HCT116 (cell line): ENCODE data around the gene OR10A2. TPM values are rescaled to one million over a fixed set of nuclear protein-coding genes. Genes with fewer than 3 reads are reported as not detected.

Experiments
- ATAC-seq: fragments of 200-7000 bp; cut with Tn5 transposase; 2 replicates; pipeline ENCODE4 v1.9.1; 2020; ENCODE audit warnings: mild to moderate bottlenecking, moderate library complexity
- BruUV-seq: library from RNA; stranded (reverse); fragments of 400-500 nt; replicated peaks from 2 replicates; lab custom pipeline; 2021; lab: Mats Ljungman, UMichigan
- CTCF ChIA-PET: fragments of 300-600 bp; sonication (Branson Sonifier 250); formaldehyde crosslinking; loops from one replicate; lab custom pipeline; 2021; ENCODE audit warnings: antibody characterized with exemption; lab: Charles Lee
- POLR2A ChIA-PET: fragments of 300-600, 350-600 bp; sonication (Branson Sonifier 250); formaldehyde crosslinking; loops from one replicate; lab custom pipeline; 2021; ENCODE audit warnings: antibody characterized with exemption; lab: Charles Lee
- RAD21 ChIA-PET, 2 experiments: fragments of 300-600 bp; sonication (Branson Sonifier 250); formaldehyde crosslinking; loops; one replicate each; lab custom pipeline; 2023; ENCODE audit warnings: low total read pairs in 2 of 2; ENCODE audit not compliant: uncharacterized antibody in 2 of 2, unreplicated experiment in 2 of 2, low non-redundant PET in 1 of 2; lab: Charles Lee
- DNase-seq: peaks from one replicate; pipeline ENCODE4 v3.0.0-alpha.2; 2010; ENCODE audit warnings: low read depth, low spot score
- H2AFZ ChIP-seq: fragments of 200-600 bp; shearing (Covaris generic), sonication (generic); 2 replicates; pipeline ENCODE4 v1.6.1; 2017; ENCODE audit warnings: low read depth, mixed run types, mixed read lengths, antibody characterized with exemption, low read length; ENCODE audit not compliant: poor library complexity, severe bottlenecking
- H3K27ac ChIP-seq: 2 replicates; pipeline ENCODE4 v1.5.1; 2012; ENCODE audit warnings: low read depth, low read length
- H3K27me3 ChIP-seq: fragments of 200-600 bp; sonication (generic); 2 replicates; pipeline ENCODE4 v1.6.1; 2016; ENCODE audit warnings: mixed run types, low read length, mixed read lengths; ENCODE audit not compliant: insufficient read depth
- H3K36me3 ChIP-seq, 2 experiments: fragments of 200-500 bp in 1 of 2; fragments of 200-600 bp in 1 of 2; sonication (Bioruptor generic) in 1 of 2; sonication (generic) in 1 of 2; 2 replicates each; pipeline versions ENCODE4 v1.5.1 to v1.6.1; 2014 to 2016; ENCODE audit warnings: low read length in 2 of 2, inconsistent platforms in 1 of 2, mixed read lengths in 1 of 2, mixed run types in 1 of 2; ENCODE audit not compliant: insufficient read depth in 2 of 2, control insufficient read depth in 1 of 2
- H3K4me1 ChIP-seq, 2 experiments: fragments of 200-600 bp in 1 of 2; sonication (generic) in 1 of 2; 2 replicates each; pipeline versions ENCODE4 v1.5.1 to v1.6.1; 2012 to 2017; ENCODE audit warnings: low read length in 2 of 2, inconsistent platforms in 1 of 2, mild to moderate bottlenecking in 1 of 2, mixed read lengths in 1 of 2, mixed run types in 1 of 2, moderate library complexity in 1 of 2; ENCODE audit not compliant: insufficient read depth in 2 of 2, control insufficient read depth in 1 of 2
- H3K4me2 ChIP-seq: fragments of 200-600 bp; sonication (generic); 2 replicates; pipeline ENCODE4 v1.6.1; 2017; ENCODE audit warnings: mixed run types, low read length, mixed read lengths
- H3K4me3 ChIP-seq, 2 experiments: fragments of 200-600 bp in 1 of 2; sonication (generic) in 1 of 2; replicated peaks in 1 of 2; 2 replicates each; pipeline ENCODE4 v1.5.1; 2011 to 2016; ENCODE audit warnings: low read length in 2 of 2, control low read depth in 1 of 2, low read depth in 1 of 2, mild to moderate bottlenecking in 1 of 2, mixed read lengths in 1 of 2, mixed run types in 1 of 2
- H3K79me2 ChIP-seq: fragments of 200-600 bp; sonication (generic); 2 replicates; pipeline ENCODE4 v1.6.1; 2017; ENCODE audit warnings: mild to moderate bottlenecking, mixed run types, low read length, moderate library complexity, mixed read lengths; ENCODE audit not compliant: insufficient read depth
- H3K9ac ChIP-seq: fragments of 200-600 bp; sonication (generic); 2 replicates; pipeline ENCODE4 v1.6.1; 2016; ENCODE audit warnings: low read length, mixed read lengths
- H3K9me2 ChIP-seq: fragments of 200-600 bp; sonication (generic), shearing (Covaris generic); 2 replicates; pipeline ENCODE4 v1.6.1; 2017; ENCODE audit warnings: mixed run types, mild to moderate bottlenecking, moderate library complexity; ENCODE audit not compliant: insufficient read depth
- H3K9me3 ChIP-seq, 2 experiments: fragments of 200-500 bp in 1 of 2; fragments of 200-600 bp in 1 of 2; sonication (Bioruptor generic) in 1 of 2; sonication (generic) in 1 of 2; 2 replicates each; pipeline ENCODE4 v1.6.1; 2014 to 2017; ENCODE audit warnings: low read length in 2 of 2, mixed read lengths in 2 of 2, inconsistent platforms in 1 of 2, low read depth in 1 of 2, mild to moderate bottlenecking in 1 of 2, mixed run types in 1 of 2, moderate library complexity in 1 of 2; ENCODE audit not compliant: control insufficient read depth in 1 of 2, insufficient read depth in 1 of 2
- H4K20me1 ChIP-seq: fragments of 200-600 bp; sonication (generic), shearing (Covaris generic); 2 replicates; pipeline ENCODE4 v1.6.1; 2017; ENCODE audit warnings: mixed run types, mild to moderate bottlenecking, moderate library complexity; ENCODE audit not compliant: insufficient read depth
- CBX3 ChIP-seq: IDR thresholded peaks from 2 replicates; pipeline ENCODE4 v1.6.1; 2012; ENCODE audit warnings: low read depth
- CEBPB ChIP-seq: IDR thresholded peaks from 2 replicates; pipeline ENCODE4 v1.6.1; 2012; ENCODE audit warnings: low read depth
- CTCF ChIP-seq, 3 experiments: fragments of 200-600 bp in 1 of 3; sonication (generic) in 1 of 3; IDR thresholded peaks in 2 of 3; conservative IDR thresholded peaks in 1 of 3; 2 replicates each; pipeline ENCODE4 v1.5.1; 2012 to 2017; ENCODE audit warnings: low read depth in 2 of 3, low read length in 2 of 3, antibody characterized with exemption in 1 of 3, borderline replicate concordance in 1 of 3, control low read depth in 1 of 3, mild to moderate bottlenecking in 1 of 3, mixed read lengths in 1 of 3, mixed run types in 1 of 3, moderate library complexity in 1 of 3; ENCODE audit not compliant: insufficient read depth in 1 of 3
- EZH2 ChIP-seq: fragments of 200-600 bp; sonication (generic); IDR thresholded peaks from 2 replicates; pipeline ENCODE4 v1.6.1; 2017; ENCODE audit warnings: antibody characterized with exemption, mixed run types
- FOSL1 ChIP-seq: IDR thresholded peaks from 2 replicates; pipeline ENCODE4 v1.6.1; 2012; ENCODE audit warnings: low read depth
- JUND ChIP-seq: IDR thresholded peaks from 2 replicates; pipeline ENCODE4 v1.6.1; 2012
- MAX ChIP-seq: IDR thresholded peaks from 2 replicates; pipeline ENCODE4 v1.6.1; 2012
- POLR2A ChIP-seq: IDR thresholded peaks from 2 replicates; pipeline ENCODE4 v1.7.0; 2011; ENCODE audit warnings: borderline replicate concordance; ENCODE audit not compliant: insufficient read depth, insufficient read length; ENCODE audit errors: extremely low read depth
- RAD21 ChIP-seq: IDR thresholded peaks from 2 replicates; pipeline ENCODE4 v1.6.1; 2012; ENCODE audit warnings: low read depth, mild to moderate bottlenecking
- SIN3A ChIP-seq: IDR thresholded peaks from 2 replicates; pipeline ENCODE4 v1.6.1; 2012; ENCODE audit warnings: low read depth
- SP1 ChIP-seq: IDR thresholded peaks from 2 replicates; pipeline ENCODE4 v1.6.1; 2012; ENCODE audit warnings: low read depth
- SRF ChIP-seq: IDR thresholded peaks from 2 replicates; pipeline ENCODE4 v1.6.1; 2012; ENCODE audit warnings: low read depth
- TCF7L2 ChIP-seq: IDR thresholded peaks from 2 replicates; pipeline ENCODE4 v1.7.0; 2011; ENCODE audit warnings: borderline replicate concordance, inconsistent platforms; ENCODE audit not compliant: insufficient read depth, insufficient read length; ENCODE audit errors: extremely low read depth
- intact Hi-C: fragments of 100-400 bp; cut with micrococcal nuclease; formaldehyde crosslinking; loops from 2 replicates; pipeline ENCODE4 v1.10.0; 2022
- total RNA-seq: library from RNA; stranded (reverse); gene quantifications from one replicate; pipeline ENCODE4 v1.2.1, GENCODE V29; 2021; ENCODE audit not compliant: unreplicated experiment

The OR10A2 gene
- total RNA-seq, 1 experiment from 2014 or later = not detected

GRCh38 chr11:6844356-6844755 lies 18.5 kb upstream of the OR10A2 start:
- no peak for ATAC-seq
- BruUV-seq = no TSS peak

GRCh38 chr11:6845383-6845782 lies 17.5 kb upstream of the OR10A2 start, which contains the start of gene OR10A5:
Gene OR10A5 (plus strand): TSS chr11:6845683. CDS start chr11:6845683, 0 bp downstream.
- H3K79me2 ChIP-seq = no peaks in the 10 kb centered on the region
- ChIA-PET CTCF (no interaction called here), RAD21 (no interaction called here), POLR2A (no interaction called here)
- ATAC-seq = no peak
- H2AFZ ChIP-seq = no peak within 1 kb of the TSS
- TF ChIP-seq FOSL1 (no peak), EZH2 (no peak), CTCF (IDR thresholded peaks at IDR 0.05 in 2 of 3, conservative IDR thresholded peaks at IDR 0.05 in 1 of 3; ENCODE audit: borderline replicate concordance in 1 of 3, insufficient read depth in 1 of 3, low read depth in 2 of 3, low read length in 2 of 3) (no peak), CEBPB (no peak), SIN3A (no peak), SP1 (no peak), TCF7L2 (no peak), CBX3 (no peak), RAD21 (no peak), SRF (no peak), JUND (no peak), MAX (no peak), POLR2A (no peak)
- H3K27me3 ChIP-seq = no peaks in the 10 kb centered on the region
- no peak within 1 kb of the TSS for H3K4me2 ChIP-seq
- no peaks in the 10 kb centered on the region; a peak in 1 of 4 replicates for H3K9me3 ChIP-seq
- H3K9ac ChIP-seq = no peak within 1 kb of the TSS
- no TSS peak for BruUV-seq
- no peaks in the 10 kb centered on the region for H3K9me2 ChIP-seq
- H4K20me1 ChIP-seq = no peaks in the 10 kb centered on the region
- H3K27ac ChIP-seq = no peak within 1 kb of the TSS
- no peaks in the 10 kb centered on the region for H3K36me3 ChIP-seq
- intact Hi-C loops = no loop called here
- H3K4me1 ChIP-seq = no peaks in the 10 kb centered on the region
- DNase-seq = no peak
- no peak within 1 kb of the TSS for H3K4me3 ChIP-seq

More at GRCh38 chr11:6844356-6844755, 18.5 kb upstream of the OR10A2 start:
- no peak overlapping the region for H3K4me2 ChIP-seq
- no peaks in the 10 kb centered on the region for H3K9me2 ChIP-seq
- H3K4me1 ChIP-seq = no peaks in the 10 kb centered on the region
- ChIA-PET POLR2A (no interaction called here), CTCF (no interaction called here), RAD21 (no interaction called here)
- no peak overlapping the region for H2AFZ ChIP-seq
- H3K27me3 ChIP-seq = no peaks in the 10 kb centered on the region
- no peak overlapping the region for H3K27ac ChIP-seq
- H3K36me3 ChIP-seq = no peaks in the 10 kb centered on the region
- H3K9ac ChIP-seq = no peak overlapping the region
- intact Hi-C loops = no loop called here
- TF ChIP-seq POLR2A = no peak
- no peaks in the 10 kb centered on the region for H3K79me2 ChIP-seq
- no peaks in the 10 kb centered on the region for H4K20me1 ChIP-seq
- H3K9me3 ChIP-seq = no peaks in the 10 kb centered on the region; a peak in 1 of 4 replicates
- no peak for DNase-seq
- no peak overlapping the region for H3K4me3 ChIP-seq
